T47D (cell line): Measurements from ENCODE around the gene CXCR6.

Experiments
- DNase-seq, 2 experiments: peaks; one replicate each; pipeline versions ENCODE4 v3.0.0 to v3.0.0-alpha.2; 2011 to 2012; ENCODE audit warnings: low read depth in 1 of 2, low spot score in 1 of 2
- JUND ChIP-seq: IDR thresholded peaks from 2 replicates; pipeline ENCODE4 v1.6.1; 2012; ENCODE audit warnings: low read depth
- in situ Hi-C: cut with HindIII; loops from 2 replicates; pipeline ENCODE4 v1.10.0; 2016; ENCODE audit warnings: low sequenced_read_pairs, low pct_unique_long_range_greater_than_20kb

CXCR6 gene

GRCh38 chr3:45943207-45943846, at the start of gene CXCR6:
CXCR6 (plus strand) TSS chr3:45943464; CDS start chr3:45946482, 3,018 bp downstream.
- DNase-seq: no peak
- in situ Hi-C loops: no loop called here

DNA sequence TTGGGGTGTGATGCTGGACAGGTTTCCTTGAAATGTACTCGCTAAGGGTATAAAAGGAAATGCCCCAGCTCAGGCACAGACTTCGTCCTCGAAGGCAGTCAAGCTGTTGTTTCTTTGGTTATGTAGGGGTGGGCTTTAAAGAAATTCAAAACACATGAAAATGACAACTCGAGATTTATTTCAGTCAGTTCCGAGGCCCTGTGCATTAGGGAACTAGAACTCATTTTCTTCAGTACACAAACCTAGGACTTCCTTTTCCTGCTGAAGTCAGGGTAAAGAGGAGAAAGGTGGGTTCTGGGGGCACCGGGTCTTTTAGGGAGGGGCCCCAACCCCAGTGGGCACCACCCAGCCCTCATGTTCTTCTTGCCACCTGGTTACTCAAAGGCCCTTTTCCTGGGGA, 49.2 kb upstream of the CXCR6 start:
- no peak for TF ChIP-seq JUND
- DNase-seq: no peak
- in situ Hi-C loops: no loop called here

More at GRCh38 chr3:45943207-45943846, at the start of gene CXCR6:
- TF ChIP-seq JUND: no peak

GRCh38 chr3:45895686-45896468, 47.4 kb upstream of the CXCR6 start:
- in situ Hi-C loops: no loop called here
- no peak for TF ChIP-seq JUND
- no peak for DNase-seq

DNA sequence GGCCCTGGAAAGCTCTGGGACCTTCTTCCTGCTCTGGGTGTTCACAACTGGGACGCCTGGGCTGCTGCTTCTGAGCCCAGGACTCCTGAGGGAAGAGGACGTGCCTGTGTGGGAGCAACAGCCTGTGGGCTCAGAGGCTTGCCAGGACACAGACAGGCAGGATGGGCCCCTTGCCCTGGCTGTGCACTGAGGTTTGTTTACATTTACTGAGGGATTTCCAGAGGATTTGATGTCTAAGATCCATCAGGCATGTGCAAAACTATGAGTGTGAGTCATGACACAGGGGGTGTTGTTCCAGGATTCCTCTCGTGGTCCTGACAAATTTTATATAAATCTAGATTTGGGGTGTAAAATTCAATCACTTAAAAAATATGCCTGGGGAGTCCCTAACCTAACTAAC, 46.3 kb upstream of the CXCR6 start:
- TF ChIP-seq JUND: no peak
- peak in 1 of 2 experiments; percentile 12 for DNase-seq
- in situ Hi-C loops: no loop called here

DNA sequence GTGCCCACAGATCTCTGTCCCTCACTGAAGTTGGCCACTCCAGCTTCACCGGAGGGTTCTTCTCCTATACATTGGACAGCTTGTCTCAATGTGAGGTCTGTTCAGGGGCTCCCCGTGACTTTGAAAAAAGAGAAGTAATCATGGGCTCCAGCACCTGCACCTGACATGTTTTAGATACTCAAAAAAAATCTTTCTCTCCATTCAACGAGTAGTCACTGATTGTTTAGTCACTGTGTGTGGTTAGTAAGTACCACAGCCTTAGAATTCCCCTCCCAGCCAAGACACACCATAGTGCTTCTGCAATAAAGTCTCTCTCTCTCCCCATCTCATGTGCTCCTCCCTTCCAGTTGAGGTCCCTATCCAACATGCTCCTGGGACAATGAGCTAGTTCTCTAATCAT, 38.3 kb upstream of the CXCR6 start:
- no peak for TF ChIP-seq JUND
- in situ Hi-C loops: no loop called here
- DNase-seq: no peak

DNA sequence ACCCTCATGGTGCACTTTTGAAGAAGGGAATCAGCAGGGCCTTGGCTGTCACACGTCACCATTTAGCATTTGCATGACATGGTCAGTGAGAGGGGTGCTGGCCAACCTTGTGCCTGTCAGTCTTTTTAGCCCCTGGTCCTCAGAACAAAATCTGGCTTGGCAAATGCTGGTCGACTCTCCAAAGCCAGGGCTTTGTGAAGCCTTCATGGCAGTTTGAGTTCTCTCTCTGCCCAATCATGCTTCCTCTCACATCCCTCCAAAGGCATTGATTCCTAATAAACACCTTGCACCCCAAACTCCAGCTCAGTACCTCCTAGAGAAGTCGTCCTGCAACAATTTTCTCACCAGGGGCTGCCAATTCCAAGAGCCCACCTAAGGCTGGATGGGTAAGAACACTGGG, 37.5 kb upstream of the CXCR6 start:
- in situ Hi-C loops: no loop called here
- no peak for DNase-seq
- no peak for TF ChIP-seq JUND

- in situ Hi-C loops: no loop called here
- no peak for TF ChIP-seq JUND
- peak in 1 of 2 experiments; percentile 25 for DNase-seq
Measured at GRCh38 chr3:45906681-45907407, 36.4 kb upstream of the CXCR6 start.

- DNase-seq: no peak
- in situ Hi-C loops: no loop called here
- no peak for TF ChIP-seq JUND
Measured at GRCh38 chr3:45907769-45908705, 35.2 kb upstream of the CXCR6 start.

DNA sequence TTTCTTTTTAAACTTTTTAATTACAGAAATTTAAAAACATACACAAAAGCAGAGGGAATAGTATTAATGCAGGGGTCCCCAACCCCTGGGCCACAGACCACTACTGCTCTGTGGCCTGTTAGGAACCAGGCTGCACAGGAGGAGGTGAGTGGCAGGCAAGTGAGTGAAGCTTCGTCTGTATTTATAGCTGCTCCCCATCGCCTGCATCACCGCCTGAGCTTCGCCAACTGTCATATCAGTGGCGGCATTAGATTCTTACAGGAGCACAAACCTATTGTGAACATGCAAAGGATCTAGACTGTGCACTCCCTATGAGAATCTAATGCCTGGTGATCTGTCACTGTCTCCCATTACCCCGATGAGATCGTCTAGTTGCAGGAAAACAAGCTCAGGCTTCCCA, 34.5 kb upstream of the CXCR6 start:
- no peak for DNase-seq
- TF ChIP-seq JUND: no peak
- in situ Hi-C loops: no loop called here

- in situ Hi-C loops: no loop called here
- DNase-seq: no peak
- no peak for TF ChIP-seq JUND
Measured at GRCh38 chr3:45909542-45909941, 33.7 kb upstream of the CXCR6 start.

GRCh38 chr3:45910892-45911291, 32.4 kb upstream of the CXCR6 start:
- no peak for DNase-seq
- no peak for TF ChIP-seq JUND
- in situ Hi-C loops: no loop called here
